ENCODE data around the gene CHURC1. TPM values are rescaled to one million over a fixed set of nuclear protein-coding genes. Genes with fewer than 3 reads are reported as not detected.

CHURC1 gene
- total RNA-seq, 4 donors from 2014 or later, result 50.9 to 93.8 (median 87.7) TPM

DNA sequence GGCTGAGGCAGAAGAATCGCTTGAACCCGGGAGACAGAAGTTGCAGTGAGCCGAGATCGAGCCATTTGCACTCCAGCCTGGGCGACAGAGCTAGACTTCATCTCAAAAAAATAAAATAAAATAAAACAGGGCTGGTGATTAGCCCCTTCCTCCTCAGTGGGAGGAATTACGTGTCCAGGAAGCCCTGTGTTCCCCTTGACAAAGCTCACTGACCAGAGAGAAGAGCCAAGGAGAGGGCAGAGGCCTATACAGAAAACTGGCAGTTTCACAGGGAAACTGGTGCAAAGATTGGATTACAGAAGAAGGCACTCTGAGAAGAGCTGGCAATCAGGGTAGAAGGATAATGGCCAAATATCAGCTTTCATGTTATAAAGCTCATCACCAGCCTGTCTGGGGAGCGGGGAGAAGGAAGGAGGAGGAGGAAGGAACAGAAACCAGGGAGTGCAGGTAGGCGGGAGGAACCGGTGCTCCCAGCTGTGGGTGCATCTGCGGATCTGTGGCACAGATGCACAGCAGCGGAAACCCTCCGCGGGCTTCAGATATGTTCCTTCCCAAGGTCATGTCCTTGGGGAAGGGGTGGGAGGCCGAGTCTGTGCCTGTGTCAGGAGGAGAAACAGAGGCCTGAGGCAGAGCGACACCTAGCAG is 51.2 kb downstream of the CHURC1 start:
- H3K9me3 ChIP-seq, result no peaks in the 10 kb centered on the region
- TF ChIP-seq POLR2A (IDR thresholded peaks at IDR 0.05) (no peak), POLR2AphosphoS5 (IDR thresholded peaks at IDR 0.05) (no peak), EP300 (IDR thresholded peaks at IDR 0.05) (no peak)
- TF ChIP-seq, protein P1, sequence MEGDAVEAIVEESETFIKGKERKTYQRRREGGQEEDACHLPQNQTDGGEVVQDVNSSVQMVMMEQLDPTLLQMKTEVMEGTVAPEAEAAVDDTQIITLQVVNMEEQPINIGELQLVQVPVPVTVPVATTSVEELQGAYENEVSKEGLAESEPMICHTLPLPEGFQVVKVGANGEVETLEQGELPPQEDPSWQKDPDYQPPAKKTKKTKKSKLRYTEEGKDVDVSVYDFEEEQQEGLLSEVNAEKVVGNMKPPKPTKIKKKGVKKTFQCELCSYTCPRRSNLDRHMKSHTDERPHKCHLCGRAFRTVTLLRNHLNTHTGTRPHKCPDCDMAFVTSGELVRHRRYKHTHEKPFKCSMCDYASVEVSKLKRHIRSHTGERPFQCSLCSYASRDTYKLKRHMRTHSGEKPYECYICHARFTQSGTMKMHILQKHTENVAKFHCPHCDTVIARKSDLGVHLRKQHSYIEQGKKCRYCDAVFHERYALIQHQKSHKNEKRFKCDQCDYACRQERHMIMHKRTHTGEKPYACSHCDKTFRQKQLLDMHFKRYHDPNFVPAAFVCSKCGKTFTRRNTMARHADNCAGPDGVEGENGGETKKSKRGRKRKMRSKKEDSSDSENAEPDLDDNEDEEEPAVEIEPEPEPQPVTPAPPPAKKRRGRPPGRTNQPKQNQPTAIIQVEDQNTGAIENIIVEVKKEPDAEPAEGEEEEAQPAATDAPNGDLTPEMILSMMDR (IDR thresholded peaks at IDR 0.05), result no peak
- DNase-seq (ENCODE audit: low spot score in 2 of 2), result no peak
- H3K27me3 ChIP-seq, result no peaks in the 10 kb centered on the region
- 75% methylated on average over 15 of the region's 15 CpGs for WGBS
- no peak overlapping the region for H3K4me3 ChIP-seq
- H3K4me1 ChIP-seq, result peaks cover 33% of the 10 kb centered on the region
- no peaks in the 10 kb centered on the region for H3K36me3 ChIP-seq
- H3K27ac ChIP-seq, result no peak overlapping the region

DNA sequence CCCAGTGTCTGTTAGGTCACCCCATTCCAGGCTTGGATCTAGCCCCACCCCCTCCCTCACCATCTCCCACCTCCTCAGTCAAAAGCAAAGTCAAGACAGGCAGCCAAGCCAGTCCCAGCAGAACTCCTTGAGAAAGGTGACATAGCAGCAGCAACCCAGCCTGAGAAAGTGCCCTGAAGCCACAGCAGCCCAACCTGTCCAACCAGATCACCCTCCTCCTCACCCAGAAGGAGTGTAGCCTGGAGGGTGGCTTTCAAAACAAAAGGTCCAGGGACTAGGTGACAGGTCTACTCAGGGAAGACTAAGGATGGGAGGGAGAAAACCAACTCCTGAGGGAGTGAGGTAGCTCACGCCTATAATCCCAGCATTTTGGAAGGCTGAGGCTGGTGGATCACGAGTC is 52.7 kb downstream of the CHURC1 start:
- no peak for DNase-seq (ENCODE audit: low spot score in 2 of 2)
- Histone ChIP-seq H3K27me3 (no peaks in the 10 kb centered on the region), H3K36me3 (no peaks in the 10 kb centered on the region), H3K9me3 (no peaks in the 10 kb centered on the region), H3K4me1 (peaks cover 36% of the 10 kb centered on the region), H3K27ac (peak overlapping the region; percentile 32), H3K4me3 (no peak overlapping the region)
- 35% methylated on average over 2 of the region's 2 CpGs for WGBS
- no peak for TF ChIP-seq EP300 (IDR thresholded peaks at IDR 0.05)
- TF ChIP-seq POLR2A (IDR thresholded peaks at IDR 0.05), result no peak
- TF ChIP-seq POLR2AphosphoS5 (IDR thresholded peaks at IDR 0.05), result no peak
- TF ChIP-seq, protein P1 (IDR thresholded peaks at IDR 0.05), result no peak

DNA sequence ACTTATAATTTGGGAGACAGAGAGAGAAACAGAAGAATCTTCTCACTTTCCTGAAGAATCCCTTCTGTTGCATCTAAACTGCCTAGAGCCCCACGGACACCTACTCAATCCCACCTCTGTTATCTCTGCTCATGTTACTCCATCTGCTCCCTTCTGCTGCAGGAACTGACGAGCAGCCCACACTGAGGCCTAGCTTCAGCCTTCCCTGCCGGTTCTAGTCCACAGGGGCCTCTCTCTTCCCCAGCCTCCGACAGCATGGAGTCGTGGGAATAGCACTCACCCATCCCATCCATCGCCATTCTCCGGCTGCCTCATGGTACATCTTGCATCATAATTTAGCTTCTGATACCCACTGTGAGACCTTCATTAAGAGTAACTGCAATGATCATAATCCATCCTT is 53.9 kb downstream of the CHURC1 start:
- Histone ChIP-seq H3K4me1 (peaks cover 41% of the 10 kb centered on the region), H3K9me3 (no peaks in the 10 kb centered on the region), H3K27me3 (no peaks in the 10 kb centered on the region), H3K4me3 (no peak overlapping the region), H3K36me3 (no peaks in the 10 kb centered on the region), H3K27ac (no peak overlapping the region)
- no peak for DNase-seq (ENCODE audit: low spot score in 2 of 2)
- TF ChIP-seq, protein P1 (IDR thresholded peaks at IDR 0.05), result no peak
- TF ChIP-seq POLR2A (IDR thresholded peaks at IDR 0.05) (no peak), EP300 (IDR thresholded peaks at IDR 0.05) (no peak)
- WGBS, result 89% methylated on average over 7 of the region's 7 CpGs

DNA sequence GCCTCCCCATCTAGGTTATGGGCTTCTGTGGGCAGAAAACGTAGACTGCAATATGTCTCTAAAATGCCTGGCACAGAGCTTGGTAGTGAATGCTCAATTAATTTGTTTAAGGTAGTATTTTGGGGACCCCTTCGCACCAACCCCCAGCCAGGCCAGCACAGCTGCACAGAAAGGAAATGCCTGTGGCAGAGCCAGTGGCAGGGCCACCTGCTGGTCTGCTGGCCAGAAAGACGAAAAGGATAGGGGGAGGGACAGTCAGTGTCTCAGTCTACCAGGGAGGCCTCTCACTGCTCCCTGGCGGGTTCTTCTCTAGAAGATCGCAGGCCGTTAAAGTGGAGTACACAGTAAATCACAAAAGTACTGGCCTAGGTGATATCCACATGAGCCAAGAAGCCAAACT is 54.4 kb downstream of the CHURC1 start:
- WGBS, result 77% methylated on average over 6 of the region's 6 CpGs
- TF ChIP-seq, protein P1 (IDR thresholded peaks at IDR 0.05), result no peak
- no peak for TF ChIP-seq POLR2AphosphoS5 (IDR thresholded peaks at IDR 0.05)
- DNase-seq (ENCODE audit: low spot score in 2 of 2), result no peak
- Histone ChIP-seq H3K36me3 (no peaks in the 10 kb centered on the region), H3K4me3 (no peak overlapping the region), H3K27me3 (no peaks in the 10 kb centered on the region), H3K4me1 (peaks cover 41% of the 10 kb centered on the region), H3K27ac (no peak overlapping the region), H3K9me3 (no peaks in the 10 kb centered on the region)

DNA sequence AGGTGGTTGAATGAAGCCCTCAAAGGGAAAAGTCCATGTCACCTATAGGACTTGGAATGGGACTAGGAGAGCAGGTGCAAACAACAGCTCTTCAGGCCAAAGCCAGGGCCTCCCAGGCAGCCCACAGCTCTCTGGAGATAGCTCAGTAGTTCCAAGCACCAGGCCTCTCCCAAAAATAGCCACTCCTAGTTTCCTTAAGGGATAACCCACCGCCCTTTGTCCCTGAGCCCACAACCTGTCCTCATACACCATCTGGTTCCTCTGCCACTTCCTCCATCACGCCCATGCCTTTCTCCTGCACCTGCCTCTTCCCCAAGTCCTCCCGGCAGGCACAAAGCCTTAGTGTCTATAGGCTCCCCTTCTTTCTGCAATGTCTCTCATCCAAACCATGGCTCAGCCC is 55.8 kb downstream of the CHURC1 start:
- 84% methylated on average over 3 of the region's 3 CpGs for WGBS
- H3K27me3 ChIP-seq, result no peaks in the 10 kb centered on the region

More for the DNA sequence above, 55.8 kb downstream of the CHURC1 start:
- Histone ChIP-seq H3K9me3 (no peaks in the 10 kb centered on the region), H3K27ac (no peak overlapping the region), H3K36me3 (no peaks in the 10 kb centered on the region), H3K4me3 (no peak overlapping the region), H3K4me1 (peaks cover 41% of the 10 kb centered on the region)
- no peak for DNase-seq (ENCODE audit: low spot score in 2 of 2)
- TF ChIP-seq, protein P1 (IDR thresholded peaks at IDR 0.05), result no peak
- TF ChIP-seq EP300 (IDR thresholded peaks at IDR 0.05), result no peak
- TF ChIP-seq POLR2AphosphoS5 (IDR thresholded peaks at IDR 0.05), result no peak
- no peak for TF ChIP-seq POLR2A (IDR thresholded peaks at IDR 0.05)
